ENCODE measurements around the gene SLC1A3.

Gene SLC1A3

GRCh38 chr5:36696059-36696673 is 89.8 kb downstream of the SLC1A3 start:
- no peak overlapping the region for H3K4me3 ChIP-seq
- in situ Hi-C loops (cut with MboI; ENCODE audit: low sequenced_read_pairs): loop anchor here (10.0 to 25.0 kb wide), 2 partner anchors 281 to 634 kb away; partner anchors contain the start of gene UGT3A2
- no peaks in the 10 kb centered on the region for H3K36me3 ChIP-seq (replicated peaks)
- peak; percentile 41 to 65 for DNase-seq (ENCODE audit: low spot score in 2 of 2)
- no peaks in the 10 kb centered on the region; the same call in 1 of the 2 replicates for H3K9me3 ChIP-seq
- H3K4me1 ChIP-seq: peaks cover 5% of the 10 kb centered on the region; the same call in 1 of the 2 replicates
- peaks cover 4% of the 10 kb centered on the region for H3K27me3 ChIP-seq (ENCODE audit: low read depth)

- Histone ChIP-seq H3K27me3 (ENCODE audit: low read depth) (peaks cover 4% of the 10 kb centered on the region), H3K36me3 (replicated peaks) (no peaks in the 10 kb centered on the region), H3K4me1 (peaks cover under 1% of the 10 kb centered on the region; the same call in 1 of the 2 replicates), H3K4me3 (no peak overlapping the region), H3K9me3 (no peaks in the 10 kb centered on the region; the same call in 1 of the 2 replicates)
- in situ Hi-C loops (cut with MboI; ENCODE audit: low sequenced_read_pairs): loop anchor here (10.0 to 25.0 kb wide), 2 partner anchors 283 to 636 kb away; partner anchors contain the start of gene UGT3A2
- no peak for DNase-seq (ENCODE audit: low spot score in 2 of 2)
Measured at GRCh38 chr5:36698031-36698430, 91.6 kb downstream of the SLC1A3 start.

- in situ Hi-C loops (cut with MboI; ENCODE audit: low sequenced_read_pairs): no loop called here
- DNase-seq (ENCODE audit: low spot score in 2 of 2): no peak
- Histone ChIP-seq H3K4me3 (no peak overlapping the region), H3K9me3 (no peaks in the 10 kb centered on the region), H3K4me1 (no peaks in the 10 kb centered on the region), H3K27me3 (ENCODE audit: low read depth) (peaks cover 4% of the 10 kb centered on the region), H3K36me3 (replicated peaks) (no peaks in the 10 kb centered on the region)
Measured at GRCh38 chr5:36701085-36701698, 94.8 kb downstream of the SLC1A3 start.

- H3K36me3 ChIP-seq (replicated peaks): no peaks in the 10 kb centered on the region
- H3K4me1 ChIP-seq: no peaks in the 10 kb centered on the region
- DNase-seq (ENCODE audit: low spot score in 2 of 2): no peak
- H3K9me3 ChIP-seq: no peaks in the 10 kb centered on the region
- peaks cover 1% of the 10 kb centered on the region for H3K27me3 ChIP-seq (ENCODE audit: low read depth)
- in situ Hi-C loops (cut with MboI; ENCODE audit: low sequenced_read_pairs): no loop called here
- no peak overlapping the region for H3K4me3 ChIP-seq
Measured at GRCh38 chr5:36703245-36703860, 96.9 kb downstream of the SLC1A3 start.

GRCh38 chr5:36704131-36704530 is 97.7 kb downstream of the SLC1A3 start:
- Histone ChIP-seq H3K27me3 (ENCODE audit: low read depth) (no peaks in the 10 kb centered on the region), H3K4me1 (no peaks in the 10 kb centered on the region), H3K4me3 (no peak overlapping the region), H3K36me3 (replicated peaks) (no peaks in the 10 kb centered on the region), H3K9me3 (no peaks in the 10 kb centered on the region)
- in situ Hi-C loops (cut with MboI; ENCODE audit: low sequenced_read_pairs): no loop called here
- no peak for DNase-seq (ENCODE audit: low spot score in 2 of 2)

- in situ Hi-C loops (cut with MboI; ENCODE audit: low sequenced_read_pairs): no loop called here
- Histone ChIP-seq H3K36me3 (replicated peaks) (no peaks in the 10 kb centered on the region), H3K27me3 (ENCODE audit: low read depth) (no peaks in the 10 kb centered on the region), H3K4me1 (no peaks in the 10 kb centered on the region), H3K9me3 (no peaks in the 10 kb centered on the region), H3K4me3 (no peak overlapping the region)
- no peak for DNase-seq (ENCODE audit: low spot score in 2 of 2)
Measured at GRCh38 chr5:36705055-36705454, 98.6 kb downstream of the SLC1A3 start.

- no peak for DNase-seq (ENCODE audit: low spot score in 2 of 2)
- H3K4me3 ChIP-seq: no peak overlapping the region
- no peaks in the 10 kb centered on the region for H3K9me3 ChIP-seq
- no peaks in the 10 kb centered on the region for H3K27me3 ChIP-seq (ENCODE audit: low read depth)
- H3K4me1 ChIP-seq: no peaks in the 10 kb centered on the region
- in situ Hi-C loops (cut with MboI; ENCODE audit: low sequenced_read_pairs): no loop called here
- no peaks in the 10 kb centered on the region for H3K36me3 ChIP-seq (replicated peaks)
Measured at GRCh38 chr5:36706662-36707061, 100.3 kb downstream of the SLC1A3 start.

GRCh38 chr5:36708996-36709395 is 102.6 kb downstream of the SLC1A3 start:
- Histone ChIP-seq H3K4me3 (no peak overlapping the region), H3K27me3 (ENCODE audit: low read depth) (no peaks in the 10 kb centered on the region), H3K4me1 (no peaks in the 10 kb centered on the region), H3K9me3 (no peaks in the 10 kb centered on the region), H3K36me3 (replicated peaks) (no peaks in the 10 kb centered on the region)
- DNase-seq (ENCODE audit: low spot score in 2 of 2): no peak
- in situ Hi-C loops (cut with MboI; ENCODE audit: low sequenced_read_pairs): no loop called here

GRCh38 chr5:36710039-36710438 is 103.6 kb downstream of the SLC1A3 start:
- Histone ChIP-seq H3K4me1 (no peaks in the 10 kb centered on the region), H3K4me3 (no peak overlapping the region), H3K9me3 (no peaks in the 10 kb centered on the region), H3K36me3 (replicated peaks) (no peaks in the 10 kb centered on the region), H3K27me3 (ENCODE audit: low read depth) (no peaks in the 10 kb centered on the region)
- DNase-seq (ENCODE audit: low spot score in 2 of 2): no peak
- in situ Hi-C loops (cut with MboI; ENCODE audit: low sequenced_read_pairs): no loop called here

GRCh38 chr5:36712706-36713105 is 106.3 kb downstream of the SLC1A3 start:
- peaks cover 4% of the 10 kb centered on the region for H3K4me1 ChIP-seq
- H3K36me3 ChIP-seq (replicated peaks): no peaks in the 10 kb centered on the region
- no peak for DNase-seq (ENCODE audit: low spot score in 2 of 2)
- in situ Hi-C loops (cut with MboI; ENCODE audit: low sequenced_read_pairs): no loop called here
- no peaks in the 10 kb centered on the region for H3K9me3 ChIP-seq
- H3K27me3 ChIP-seq (ENCODE audit: low read depth): no peaks in the 10 kb centered on the region
- H3K4me3 ChIP-seq: no peak overlapping the region

- Histone ChIP-seq H3K36me3 (replicated peaks) (no peaks in the 10 kb centered on the region), H3K4me3 (no peak overlapping the region), H3K9me3 (no peaks in the 10 kb centered on the region), H3K27me3 (ENCODE audit: low read depth) (no peaks in the 10 kb centered on the region), H3K4me1 (peaks cover 4% of the 10 kb centered on the region)
- in situ Hi-C loops (cut with MboI; ENCODE audit: low sequenced_read_pairs): no loop called here
- DNase-seq (ENCODE audit: low spot score in 2 of 2): no peak
Measured at GRCh38 chr5:36713541-36713940, 107.1 kb downstream of the SLC1A3 start.

GRCh38 chr5:36717131-36717695 is 110.8 kb downstream of the SLC1A3 start:
- Histone ChIP-seq H3K9me3 (no peaks in the 10 kb centered on the region), H3K4me3 (no peak overlapping the region), H3K36me3 (replicated peaks) (no peaks in the 10 kb centered on the region), H3K27me3 (ENCODE audit: low read depth) (0 out of 2 replicates have a peak, but pooled peaks cover 3% of the 10 kb centered on the region), H3K4me1 (peaks cover 4% of the 10 kb centered on the region)
- in situ Hi-C loops (cut with MboI; ENCODE audit: low sequenced_read_pairs): no loop called here
- peak; percentile 47 to 50 for DNase-seq (ENCODE audit: low spot score in 2 of 2)

- no peaks in the 10 kb centered on the region for H3K36me3 ChIP-seq (replicated peaks)
- H3K4me1 ChIP-seq: peaks cover 4% of the 10 kb centered on the region
- H3K4me3 ChIP-seq: no peak overlapping the region
- 0 out of 2 replicates have a peak, but pooled peaks cover 3% of the 10 kb centered on the region for H3K27me3 ChIP-seq (ENCODE audit: low read depth)
- no peaks in the 10 kb centered on the region for H3K9me3 ChIP-seq
- DNase-seq (ENCODE audit: low spot score in 2 of 2): no peak
- in situ Hi-C loops (cut with MboI; ENCODE audit: low sequenced_read_pairs): no loop called here
Measured at GRCh38 chr5:36719282-36719681, 112.9 kb downstream of the SLC1A3 start.

GRCh38 chr5:36720688-36721087 is 114.3 kb downstream of the SLC1A3 start:
- Histone ChIP-seq H3K36me3 (replicated peaks) (no peaks in the 10 kb centered on the region), H3K4me1 (peaks cover 4% of the 10 kb centered on the region), H3K4me3 (no peak overlapping the region), H3K9me3 (no peaks in the 10 kb centered on the region), H3K27me3 (ENCODE audit: low read depth) (0 out of 2 replicates have a peak, but pooled peaks cover 3% of the 10 kb centered on the region)
- in situ Hi-C loops (cut with MboI; ENCODE audit: low sequenced_read_pairs): no loop called here
- no peak for DNase-seq (ENCODE audit: low spot score in 2 of 2)

Data from HAP-1 (cell line).